HepG2 (cell line): ENCODE data around the gene PIGL. TPM values are rescaled to one million over a fixed set of nuclear protein-coding genes. Genes with fewer than 3 reads are reported as not detected.

ENCODE experiments used
- AFF4 ChIP-seq: sonication (generic); formaldehyde crosslinking; IDR thresholded peaks from 2 replicates; pipeline ENCODE4 v1.4.0; 2020; ENCODE audit warnings: missing genetic modification reagents
- AKAP8 ChIP-seq: sonication (generic); formaldehyde crosslinking; IDR thresholded peaks from 2 replicates; pipeline ENCODE4 v1.5.1; 2020; ENCODE audit warnings: mild to moderate bottlenecking, missing genetic modification reagents
- KDM4B ChIP-seq: sonication (generic); formaldehyde crosslinking; IDR thresholded peaks from 2 replicates; pipeline ENCODE4 v1.4.0; 2020; ENCODE audit warnings: missing genetic modification reagents
- LBX2 ChIP-seq: sonication (generic); formaldehyde crosslinking; IDR thresholded peaks from 2 replicates; pipeline ENCODE4 v1.5.0; 2020; ENCODE audit warnings: missing genetic modification reagents, mild to moderate bottlenecking, borderline replicate concordance
- NFE2L1 ChIP-seq: sonication (generic); formaldehyde crosslinking; IDR thresholded peaks from 2 replicates; pipeline ENCODE4 v1.4.0; 2020; ENCODE audit warnings: missing genetic modification reagents, mild to moderate bottlenecking, borderline replicate concordance
- NONO ChIP-seq, 2 experiments: fragments of 450-650 bp in 1 of 2; sonication (generic) in 1 of 2; formaldehyde crosslinking in 1 of 2; IDR thresholded peaks in 1 of 2; conservative IDR thresholded peaks in 1 of 2; 2 replicates each; pipeline versions ENCODE4 v1.6.1 to v1.8.0; 2017 to 2022; ENCODE audit warnings: mild to moderate bottlenecking in 1 of 2, missing genetic modification reagents in 1 of 2, moderate library complexity in 1 of 2
- PRMT3 ChIP-seq: sonication (generic); formaldehyde crosslinking; IDR thresholded peaks from 2 replicates; pipeline ENCODE4 v1.8.1; 2022; ENCODE audit warnings: low read depth, mild to moderate bottlenecking, moderate library complexity, missing genetic modification reagents, borderline replicate concordance
- TAF1 ChIP-seq: sonication (generic); formaldehyde crosslinking; IDR thresholded peaks from 2 replicates; pipeline ENCODE4 v1.4.0; 2020; ENCODE audit warnings: missing genetic modification reagents
- THRA ChIP-seq: sonication (generic); formaldehyde crosslinking; IDR thresholded peaks from 2 replicates; pipeline ENCODE4 v1.4.0; 2020; ENCODE audit warnings: missing genetic modification reagents, borderline replicate concordance
- ZFP37 ChIP-seq: sonication (generic); formaldehyde crosslinking; IDR thresholded peaks from 2 replicates; pipeline ENCODE4 v1.4.0; 2020; ENCODE audit warnings: missing genetic modification reagents, borderline replicate concordance
- ZNF205 ChIP-seq: IDR thresholded peaks from 2 replicates; pipeline ENCODE4 v1.6.1; 2018; ENCODE audit warnings: missing biosample characterization, missing genetic modification reagents
- ZNF232 ChIP-seq: sonication (generic); formaldehyde crosslinking; IDR thresholded peaks from 2 replicates; pipeline ENCODE4 v1.4.0; 2020; ENCODE audit warnings: missing genetic modification reagents, borderline replicate concordance
- ZNF263 ChIP-seq: sonication (generic); formaldehyde crosslinking; IDR thresholded peaks from 2 replicates; pipeline ENCODE4 v1.4.0; 2020; ENCODE audit warnings: missing genetic modification reagents
- ZNF281 ChIP-seq: sonication (generic); formaldehyde crosslinking; IDR thresholded peaks from 2 replicates; pipeline ENCODE4 v1.4.0; 2020; ENCODE audit warnings: missing genetic modification reagents, borderline replicate concordance
- ZNF44 ChIP-seq: sonication (generic); formaldehyde crosslinking; IDR thresholded peaks from 2 replicates; pipeline ENCODE4 v1.5.1; 2020; ENCODE audit warnings: mild to moderate bottlenecking, missing genetic modification reagents
- ZNF740 ChIP-seq: sonication (generic); formaldehyde crosslinking; IDR thresholded peaks from 2 replicates; pipeline ENCODE4 v1.4.0; 2020; ENCODE audit warnings: missing genetic modification reagents
- ZNF766 ChIP-seq: sonication (generic); formaldehyde crosslinking; IDR thresholded peaks from 2 replicates; pipeline ENCODE4 v1.5.0; 2020; ENCODE audit warnings: missing genetic modification reagents, borderline replicate concordance
- ZNF792 ChIP-seq: IDR thresholded peaks from 2 replicates; pipeline ENCODE4 v1.6.1; 2016
- polyA plus RNA-seq, 8 experiments: library from polyadenylated mRNA; depleted of rRNA in 3 of 8; stranded (reverse) in 7 of 8; unstranded in 1 of 8; fragments of >200 nt; fragmentation: Illumina TruSeq in 4 of 8; extraction: Trizol in 4 of 8; gene quantifications; 2 replicates each; pipeline versions ENCODE4 v1.2.1 to v1.2.3, GENCODE V29; 2011 to 2016; ENCODE audit warnings: low read depth in 4 of 8, missing spikeins in 1 of 8, mixed read lengths in 1 of 8; ENCODE audit not compliant: insufficient read depth in 1 of 8
- total RNA-seq, 5 experiments: library from RNA; depleted of rRNA; stranded (reverse); fragments of >200 nt; fragmentation: Illumina TruSeq; extraction: Trizol; gene quantifications; 2 replicates each; pipeline ENCODE4 v1.2.3, GENCODE V29; 2016; ENCODE audit warnings: low read depth in 1 of 5

The PIGL gene
- total and polyA plus RNA-seq, 2 of the 13 experiments (the other 11 are each of a cell fraction or from before 2014, with no cell fraction given): 28.5 to 63.8 TPM

- TF ChIP-seq PRMT3 (CRISPR knock-in tag): no peak
- TF ChIP-seq TAF1 (CRISPR knock-in tag): peak; percentile 99
- TF ChIP-seq ZNF232: peak; percentile 60; the same call in 1 of the 2 replicates
- no peak for TF ChIP-seq NONO (IDR thresholded peaks at IDR 0.05)
- TF ChIP-seq NONO (CRISPR knock-in tag; conservative IDR thresholded peaks at IDR 0.05): peak; percentile 93
- peak; percentile 81 for TF ChIP-seq KDM4B
- no peak for TF ChIP-seq ZNF740 (CRISPR knock-in tag)
- TF ChIP-seq AFF4 (CRISPR knock-in tag): peak; percentile 77; the same call in 1 of the 2 replicates
- peak; percentile 42; the same call in 1 of the 2 replicates for TF ChIP-seq ZNF792
- 0 out of 2 replicates have a peak, but pooled peaks have one; percentile 73 for TF ChIP-seq ZNF44 (CRISPR knock-in tag)
- no peak for TF ChIP-seq LBX2 (CRISPR knock-in tag)
- TF ChIP-seq ZNF205 (CRISPR knock-in tag): peak; percentile 72; the same call in 1 of the 2 replicates
- 0 out of 2 replicates have a peak, but pooled peaks have one; percentile 47 for TF ChIP-seq THRA (CRISPR knock-in tag)
- TF ChIP-seq ZNF263 (CRISPR knock-in tag): peak; percentile 77
- TF ChIP-seq ZNF766 (CRISPR knock-in tag): no peak
- peak; percentile 58; the same call in 1 of the 2 replicates for TF ChIP-seq ZFP37
- no peak for TF ChIP-seq NFE2L1 (CRISPR knock-in tag)
- TF ChIP-seq ZNF281 (CRISPR knock-in tag): 0 out of 2 replicates have a peak, but pooled peaks have one; percentile 41
- TF ChIP-seq AKAP8 (CRISPR knock-in tag): 0 out of 2 replicates have a peak, but pooled peaks have one; percentile 50
Measured at GRCh38 chr17:16217002-16217635, at the start of gene PIGL (continued).
